AG09309 (cell line): ENCODE results near the gene TRAPPC10.

Experiments
- DNase-seq: peaks from one replicate; pipeline ENCODE4 v3.0.0-alpha.2; 2010; ENCODE audit warnings: low read depth
- H3K4me3 ChIP-seq: 2 replicates; pipeline ENCODE4 v1.5.1; 2011; ENCODE audit warnings: mild to moderate bottlenecking, low read depth, low read length, moderate library complexity; ENCODE audit not compliant: control insufficient read depth
- TF ChIP-seq, protein P1 (sequence below): IDR thresholded peaks from 2 replicates; pipeline ENCODE4 v1.5.1; 2011; ENCODE audit warnings: mild to moderate bottlenecking, low read depth, low read length, inconsistent platforms; ENCODE audit not compliant: insufficient read depth, control insufficient read depth; ENCODE audit errors: missing control alignments

Gene TRAPPC10

DNA sequence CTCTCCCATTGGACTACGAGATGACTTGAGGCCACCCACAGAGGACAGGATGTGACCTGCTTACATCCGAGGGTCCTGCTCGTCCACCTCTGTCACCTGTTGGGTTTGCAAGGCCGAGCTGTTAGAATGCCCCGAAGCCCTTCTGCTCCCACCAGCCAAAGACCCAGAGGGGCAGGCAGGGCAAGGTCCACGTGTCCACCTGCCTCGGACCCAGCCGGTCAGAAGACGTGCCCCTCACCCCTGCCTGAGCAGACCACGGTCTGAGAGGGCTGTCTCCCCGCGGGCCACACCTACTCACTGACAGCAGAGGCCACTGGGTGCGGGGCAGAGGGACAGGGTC lies 30.3 kb upstream of the TRAPPC10 start:
- TF ChIP-seq, protein P1, sequence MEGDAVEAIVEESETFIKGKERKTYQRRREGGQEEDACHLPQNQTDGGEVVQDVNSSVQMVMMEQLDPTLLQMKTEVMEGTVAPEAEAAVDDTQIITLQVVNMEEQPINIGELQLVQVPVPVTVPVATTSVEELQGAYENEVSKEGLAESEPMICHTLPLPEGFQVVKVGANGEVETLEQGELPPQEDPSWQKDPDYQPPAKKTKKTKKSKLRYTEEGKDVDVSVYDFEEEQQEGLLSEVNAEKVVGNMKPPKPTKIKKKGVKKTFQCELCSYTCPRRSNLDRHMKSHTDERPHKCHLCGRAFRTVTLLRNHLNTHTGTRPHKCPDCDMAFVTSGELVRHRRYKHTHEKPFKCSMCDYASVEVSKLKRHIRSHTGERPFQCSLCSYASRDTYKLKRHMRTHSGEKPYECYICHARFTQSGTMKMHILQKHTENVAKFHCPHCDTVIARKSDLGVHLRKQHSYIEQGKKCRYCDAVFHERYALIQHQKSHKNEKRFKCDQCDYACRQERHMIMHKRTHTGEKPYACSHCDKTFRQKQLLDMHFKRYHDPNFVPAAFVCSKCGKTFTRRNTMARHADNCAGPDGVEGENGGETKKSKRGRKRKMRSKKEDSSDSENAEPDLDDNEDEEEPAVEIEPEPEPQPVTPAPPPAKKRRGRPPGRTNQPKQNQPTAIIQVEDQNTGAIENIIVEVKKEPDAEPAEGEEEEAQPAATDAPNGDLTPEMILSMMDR: no peak
- no peak overlapping the region for H3K4me3 ChIP-seq
- no peak for DNase-seq

DNA sequence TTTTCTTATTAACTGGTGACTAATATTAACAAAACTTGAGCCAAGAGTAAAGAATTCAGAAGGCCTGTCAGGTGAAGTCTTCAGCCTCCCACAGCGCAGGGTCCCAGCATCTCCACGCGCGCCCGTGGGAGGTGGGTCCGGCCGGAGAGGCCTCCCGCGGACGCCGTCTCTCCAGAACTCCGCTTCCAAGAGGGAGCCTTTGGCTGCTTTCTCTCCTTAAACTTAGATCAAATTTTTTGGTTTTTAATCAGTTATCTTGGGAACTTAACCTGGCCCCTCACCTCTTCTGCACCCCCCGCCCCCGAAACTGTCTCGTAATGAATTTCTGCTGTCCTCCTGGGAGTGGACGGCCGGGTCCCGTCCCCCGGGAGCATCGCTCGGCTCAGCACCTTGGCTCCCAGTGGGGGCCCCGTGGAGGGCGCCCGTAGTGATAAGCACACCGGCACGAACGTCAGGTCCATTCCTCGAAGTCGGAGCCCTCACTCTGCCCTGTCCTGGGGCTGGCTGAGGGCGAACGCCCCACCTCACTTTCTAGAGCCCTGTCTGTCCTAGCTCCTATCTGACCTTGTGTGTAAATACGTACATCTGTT lies 29.5 kb upstream of the TRAPPC10 start:
- H3K4me3 ChIP-seq: no peak overlapping the region
- TF ChIP-seq, protein P1: no peak
- DNase-seq: no peak

DNA sequence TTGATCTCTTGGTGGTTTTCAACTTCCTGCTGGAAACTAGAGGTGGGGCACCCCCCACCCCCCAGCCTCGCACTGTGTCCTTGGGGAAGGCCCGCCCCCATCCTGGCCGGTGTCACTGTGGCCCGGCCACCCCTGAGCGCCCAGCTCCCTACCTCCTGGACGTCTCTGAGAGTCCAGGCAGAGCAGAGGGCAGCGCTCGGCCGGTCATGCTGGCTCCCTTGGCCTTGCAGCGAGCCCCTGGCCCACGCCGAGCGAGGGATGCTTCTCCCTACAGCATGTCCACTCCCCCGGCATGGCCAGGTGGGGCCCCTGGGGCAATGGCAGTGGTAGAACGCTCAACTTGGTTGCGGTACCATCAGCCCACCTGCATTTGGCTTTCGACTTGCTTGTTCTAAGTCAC lies 28.7 kb upstream of the TRAPPC10 start:
- TF ChIP-seq, protein P1: no peak
- H3K4me3 ChIP-seq: no peak overlapping the region
- DNase-seq: no peak

DNA sequence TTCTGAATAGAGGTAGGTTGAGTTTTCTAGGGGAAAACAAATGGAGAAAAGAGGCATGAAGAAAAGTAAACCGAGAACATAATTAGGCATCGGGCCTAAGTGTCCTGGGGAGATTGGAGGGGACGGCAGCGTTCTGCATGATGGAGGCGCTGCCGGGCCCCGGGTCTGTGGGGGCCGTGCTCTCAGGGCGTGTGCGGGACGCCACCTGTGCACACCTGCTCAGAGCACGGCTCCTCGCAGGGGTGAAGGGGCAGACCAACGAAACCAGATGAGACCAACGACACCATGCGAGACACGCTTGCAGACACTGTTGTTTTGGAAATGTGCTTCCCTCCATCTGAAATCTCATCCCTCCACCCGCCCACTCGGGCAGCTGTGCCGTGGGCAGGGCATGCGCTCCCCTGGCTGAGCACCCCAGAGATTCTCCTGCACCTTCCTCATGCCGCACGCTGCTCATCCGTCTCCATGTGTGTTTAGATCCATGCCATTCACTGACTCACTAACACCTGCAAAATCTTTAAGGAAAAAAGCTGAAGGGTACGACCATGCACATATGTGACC lies 28.2 kb upstream of the TRAPPC10 start:
- H3K4me3 ChIP-seq: no peak overlapping the region
- no peak for DNase-seq
- TF ChIP-seq, protein P1: no peak

GRCh38 chr21:43984905-43985689 lies 27.0 kb upstream of the TRAPPC10 start:
- no peak overlapping the region for H3K4me3 ChIP-seq
- TF ChIP-seq, protein P1: no peak
- DNase-seq: no peak

GRCh38 chr21:43985690-43986251 lies 26.3 kb upstream of the TRAPPC10 start:
- TF ChIP-seq, protein P1: no peak
- no peak for DNase-seq
- no peak overlapping the region for H3K4me3 ChIP-seq
